T1000 (cell line): ENCODE results near the gene NSL1.
"Not testable (repeated sequence)": the region's sequence is repeated elsewhere in the genome, so short reads cannot be mapped to it uniquely, and the experiment has no call there.

ENCODE experiments used
- DNase-seq: peaks from one replicate; lab custom pipeline; 2025; ENCODE audit warnings: mixed read lengths; lab: John Stamatoyannopoulos, UW

Gene NSL1

GRCh38 chr1:212749821-212750535 lies 41.6 kb downstream of the NSL1 start:
- DNase-seq: no peak

GRCh38 chr1:212746546-212746945 lies 45.0 kb downstream of the NSL1 start:
- no peak for DNase-seq

GRCh38 chr1:212745303-212745702 lies 46.3 kb downstream of the NSL1 start:
- no peak for DNase-seq

- DNase-seq: no peak
Measured at GRCh38 chr1:212743901-212744475, 47.6 kb downstream of the NSL1 start.

GRCh38 chr1:212738330-212738729 lies 53.2 kb downstream of the NSL1 start:
- no peak for DNase-seq

GRCh38 chr1:212737559-212737958 lies 54.0 kb downstream of the NSL1 start:
- DNase-seq: no peak

GRCh38 chr1:212733109-212733508 lies 58.5 kb downstream of the NSL1 start:
- DNase-seq: no peak

GRCh38 chr1:212731630-212732029 lies 59.9 kb downstream of the NSL1 start:
- no peak for DNase-seq

- DNase-seq: no peak
Measured at GRCh38 chr1:212728606-212729005, 63.0 kb downstream of the NSL1 start.

GRCh38 chr1:212727386-212728181 lies 64.0 kb downstream of the NSL1 start:
- DNase-seq: no peak

GRCh38 chr1:212724679-212725078 lies 66.9 kb downstream of the NSL1 start:
- not testable (repeated sequence) for DNase-seq

GRCh38 chr1:212722270-212722957 lies 69.2 kb downstream of the NSL1 start:
- no peak for DNase-seq

- DNase-seq: no peak
Measured at GRCh38 chr1:212721388-212722247, 70.0 kb downstream of the NSL1 start.

GRCh38 chr1:212719633-212720032 lies 71.9 kb downstream of the NSL1 start:
- DNase-seq: no peak

GRCh38 chr1:212718499-212718898 lies 73.1 kb downstream of the NSL1 start:
- no peak for DNase-seq

GRCh38 chr1:212716161-212716560 lies 75.4 kb downstream of the NSL1 start:
- no peak for DNase-seq

- DNase-seq: no peak
Measured at GRCh38 chr1:212713465-212714136, 78.0 kb downstream of the NSL1 start.

GRCh38 chr1:212712451-212713303 lies 78.9 kb downstream of the NSL1 start:
- no peak for DNase-seq

- DNase-seq: not testable (repeated sequence)
Measured at GRCh38 chr1:212711974-212712373, 79.6 kb downstream of the NSL1 start.

- DNase-seq: no peak
Measured at GRCh38 chr1:212710566-212710965, 81.0 kb downstream of the NSL1 start.
